ENCODE measurements around the gene VSIG8.

DNA sequence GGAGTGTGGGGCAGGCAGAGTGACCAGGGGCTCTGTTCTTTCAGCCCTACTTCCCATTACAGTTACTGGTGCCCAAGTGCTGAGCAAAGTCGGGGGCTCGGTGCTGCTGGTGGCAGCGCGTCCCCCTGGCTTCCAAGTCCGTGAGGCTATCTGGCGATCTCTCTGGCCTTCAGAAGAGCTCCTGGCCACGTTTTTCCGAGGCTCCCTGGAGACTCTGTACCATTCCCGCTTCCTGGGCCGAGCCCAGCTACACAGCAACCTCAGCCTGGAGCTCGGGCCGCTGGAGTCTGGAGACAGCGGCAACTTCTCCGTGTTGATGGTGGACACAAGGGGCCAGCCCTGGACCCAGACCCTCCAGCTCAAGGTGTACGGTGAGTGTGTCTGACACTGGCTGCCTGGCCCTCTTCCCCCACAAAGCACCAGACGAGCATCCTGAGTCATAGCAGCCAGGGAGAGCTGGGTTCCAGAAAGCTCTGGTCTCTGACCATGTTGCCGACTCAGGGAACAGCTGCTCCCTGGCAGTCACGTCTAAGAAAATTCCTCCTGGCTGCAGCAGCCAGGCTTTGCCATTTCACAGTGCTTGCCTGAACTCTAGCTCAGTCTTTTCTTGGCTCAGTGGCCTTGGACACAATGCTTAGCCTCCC lies 32.5 kb downstream of the VSIG8 start:
- TF ChIP-seq, protein P1, sequence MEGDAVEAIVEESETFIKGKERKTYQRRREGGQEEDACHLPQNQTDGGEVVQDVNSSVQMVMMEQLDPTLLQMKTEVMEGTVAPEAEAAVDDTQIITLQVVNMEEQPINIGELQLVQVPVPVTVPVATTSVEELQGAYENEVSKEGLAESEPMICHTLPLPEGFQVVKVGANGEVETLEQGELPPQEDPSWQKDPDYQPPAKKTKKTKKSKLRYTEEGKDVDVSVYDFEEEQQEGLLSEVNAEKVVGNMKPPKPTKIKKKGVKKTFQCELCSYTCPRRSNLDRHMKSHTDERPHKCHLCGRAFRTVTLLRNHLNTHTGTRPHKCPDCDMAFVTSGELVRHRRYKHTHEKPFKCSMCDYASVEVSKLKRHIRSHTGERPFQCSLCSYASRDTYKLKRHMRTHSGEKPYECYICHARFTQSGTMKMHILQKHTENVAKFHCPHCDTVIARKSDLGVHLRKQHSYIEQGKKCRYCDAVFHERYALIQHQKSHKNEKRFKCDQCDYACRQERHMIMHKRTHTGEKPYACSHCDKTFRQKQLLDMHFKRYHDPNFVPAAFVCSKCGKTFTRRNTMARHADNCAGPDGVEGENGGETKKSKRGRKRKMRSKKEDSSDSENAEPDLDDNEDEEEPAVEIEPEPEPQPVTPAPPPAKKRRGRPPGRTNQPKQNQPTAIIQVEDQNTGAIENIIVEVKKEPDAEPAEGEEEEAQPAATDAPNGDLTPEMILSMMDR (IDR thresholded peaks at IDR 0.05): no peak
- TF ChIP-seq POLR2A (IDR thresholded peaks at IDR 0.05): no peak
